Mucosa of descending colon (tissue), 3 donors: Measurements from ENCODE around the gene TTC34. TPM values are rescaled to one million over a fixed set of nuclear protein-coding genes. Genes with fewer than 3 reads are reported as not detected.

ENCODE experiments used
- ATAC-seq: fragments of 200-7000 bp; cut with Tn5 transposase; one replicate; pipeline ENCODE4 v1.9.1; 2020; ENCODE audit warnings: mild to moderate bottlenecking, moderate library complexity
- DNase-seq, 3 donors: peaks; one replicate each; pipeline ENCODE4 v3.0.0-alpha.2; 2020
- H3K36me3 ChIP-seq: fragments of 200-600 bp; one replicate; pipeline ENCODE4 v1.8.0; 2021; ENCODE audit warnings: low read depth, mild to moderate bottlenecking
- H3K4me1 ChIP-seq: fragments of 200-600 bp; one replicate; pipeline ENCODE4 v1.8.0; 2021; ENCODE audit warnings: low read depth, mild to moderate bottlenecking
- H3K4me3 ChIP-seq: fragments of 200-600 bp; one replicate; pipeline ENCODE4 v1.8.0; 2021; ENCODE audit warnings: mild to moderate bottlenecking
- H3K9me3 ChIP-seq: fragments of 200-600 bp; one replicate; pipeline ENCODE4 v1.8.0; 2021; ENCODE audit warnings: mild to moderate bottlenecking
- intact Hi-C, 2 donors: fragments of 100-400 bp; cut with DNase I in 1 of 2; cut with micrococcal nuclease in 1 of 2; formaldehyde crosslinking; loops; one replicate each; pipeline versions ENCODE4 v1.11.0 to v1.11.1; 2022; cut with DNase I, micrococcal nuclease
- total RNA-seq, 3 donors: library from RNA; stranded (reverse); fragmentation: NEBNext Ultra II Directional in 2 of 3; extraction: Animal tissue kit (Norgen Biotek cat#: 25700) in 2 of 3; gene quantifications; one replicate each; pipeline versions ENCODE4 v1.2.1 to v1.2.4, GENCODE V29; 2021 to 2023
- TF ChIP-seq, protein P1 (sequence below): fragments of 200-600 bp; IDR thresholded peaks from one replicate; pipeline ENCODE4 v1.8.0; 2022; ENCODE audit warnings: antibody characterized with exemption, mild to moderate bottlenecking
- donor health status: DM: no; HTN: no; CAD: no; lungs with moderate emphysema.
- donor health status: DM: no; HTN: no; CAD: no.
- donor health status: DM: no; HTN: yes; CAD: no.

The TTC34 gene
- total RNA-seq, 3 donors from 2014 or later: 0.43 to 1.1 (median 0.61) TPM

DNA sequence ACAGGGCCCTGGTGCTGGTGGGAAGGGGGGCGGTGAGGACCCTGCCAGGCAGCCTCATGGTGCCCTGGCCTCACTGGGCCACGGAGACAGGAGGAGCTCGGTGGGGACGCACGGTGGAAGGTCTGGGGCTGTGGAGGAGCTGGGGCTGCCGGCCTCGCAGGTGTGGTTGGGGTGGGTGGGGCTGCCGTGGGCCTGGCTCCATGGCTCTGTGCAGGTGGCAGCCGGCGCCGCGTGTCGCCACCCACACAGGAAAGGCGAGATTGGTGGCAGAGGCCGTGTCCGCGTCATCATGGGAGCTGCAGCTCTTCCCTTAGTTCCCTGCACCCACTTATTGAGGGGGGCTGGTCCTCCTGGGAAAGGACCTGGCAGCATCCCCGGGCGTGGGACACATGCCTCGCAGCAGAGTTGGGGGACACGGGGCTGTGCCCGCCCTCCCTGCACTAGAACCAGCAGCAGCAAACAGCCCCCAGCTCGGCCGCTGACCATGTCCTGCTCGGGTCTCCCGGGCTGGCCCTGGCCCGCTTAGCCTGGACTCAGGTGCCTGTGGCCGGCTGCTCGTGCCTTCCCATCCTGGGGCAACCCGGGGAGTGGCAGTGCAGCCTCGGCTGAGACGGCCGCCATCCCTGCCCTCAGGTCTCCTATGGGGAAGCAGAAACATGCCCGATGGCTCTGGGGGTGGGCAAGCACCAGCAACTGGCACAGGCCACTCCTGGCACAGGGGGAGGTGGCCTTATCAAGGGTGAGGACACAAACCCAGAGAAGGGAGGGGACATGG lies 7.5 kb upstream of the TTC34 start:
- DNase-seq: no peak
- intact Hi-C loops: no loop called here
- Histone ChIP-seq H3K4me1 (no peaks in the 10 kb centered on the region), H3K36me3 (no peaks in the 10 kb centered on the region), H3K4me3 (no peak overlapping the region), H3K9me3 (no peaks in the 10 kb centered on the region)
- ATAC-seq: no peak
- TF ChIP-seq, protein P1, sequence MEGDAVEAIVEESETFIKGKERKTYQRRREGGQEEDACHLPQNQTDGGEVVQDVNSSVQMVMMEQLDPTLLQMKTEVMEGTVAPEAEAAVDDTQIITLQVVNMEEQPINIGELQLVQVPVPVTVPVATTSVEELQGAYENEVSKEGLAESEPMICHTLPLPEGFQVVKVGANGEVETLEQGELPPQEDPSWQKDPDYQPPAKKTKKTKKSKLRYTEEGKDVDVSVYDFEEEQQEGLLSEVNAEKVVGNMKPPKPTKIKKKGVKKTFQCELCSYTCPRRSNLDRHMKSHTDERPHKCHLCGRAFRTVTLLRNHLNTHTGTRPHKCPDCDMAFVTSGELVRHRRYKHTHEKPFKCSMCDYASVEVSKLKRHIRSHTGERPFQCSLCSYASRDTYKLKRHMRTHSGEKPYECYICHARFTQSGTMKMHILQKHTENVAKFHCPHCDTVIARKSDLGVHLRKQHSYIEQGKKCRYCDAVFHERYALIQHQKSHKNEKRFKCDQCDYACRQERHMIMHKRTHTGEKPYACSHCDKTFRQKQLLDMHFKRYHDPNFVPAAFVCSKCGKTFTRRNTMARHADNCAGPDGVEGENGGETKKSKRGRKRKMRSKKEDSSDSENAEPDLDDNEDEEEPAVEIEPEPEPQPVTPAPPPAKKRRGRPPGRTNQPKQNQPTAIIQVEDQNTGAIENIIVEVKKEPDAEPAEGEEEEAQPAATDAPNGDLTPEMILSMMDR: no peak

- DNase-seq (no peak), ATAC-seq (no peak)
- intact Hi-C loops: no loop called here
- Histone ChIP-seq H3K36me3 (no peaks in the 10 kb centered on the region), H3K4me3 (no peak overlapping the region), H3K4me1 (no peaks in the 10 kb centered on the region), H3K9me3 (no peaks in the 10 kb centered on the region)
- TF ChIP-seq, protein P1: no peak
These were observed 6.9 kb upstream of the TTC34 start for GRCh38 chr1:2808386-2808705.

GRCh38 chr1:2807678-2808385 lies 6.3 kb upstream of the TTC34 start:
- ATAC-seq (no peak), DNase-seq (no peak)
- TF ChIP-seq, protein P1: no peak
- Histone ChIP-seq H3K36me3 (no peaks in the 10 kb centered on the region), H3K4me3 (no peak overlapping the region), H3K9me3 (no peaks in the 10 kb centered on the region), H3K4me1 (no peaks in the 10 kb centered on the region)
- intact Hi-C loops: no loop called here

- intact Hi-C loops: no loop called here
- Histone ChIP-seq H3K36me3 (no peaks in the 10 kb centered on the region), H3K4me3 (no peak overlapping the region), H3K4me1 (no peaks in the 10 kb centered on the region), H3K9me3 (no peaks in the 10 kb centered on the region)
- TF ChIP-seq, protein P1: no peak
- ATAC-seq (no peak), DNase-seq (peak in 1 of 3 donors; percentile 30)
These were observed 5.5 kb upstream of the TTC34 start for GRCh38 chr1:2807036-2807435.

DNA sequence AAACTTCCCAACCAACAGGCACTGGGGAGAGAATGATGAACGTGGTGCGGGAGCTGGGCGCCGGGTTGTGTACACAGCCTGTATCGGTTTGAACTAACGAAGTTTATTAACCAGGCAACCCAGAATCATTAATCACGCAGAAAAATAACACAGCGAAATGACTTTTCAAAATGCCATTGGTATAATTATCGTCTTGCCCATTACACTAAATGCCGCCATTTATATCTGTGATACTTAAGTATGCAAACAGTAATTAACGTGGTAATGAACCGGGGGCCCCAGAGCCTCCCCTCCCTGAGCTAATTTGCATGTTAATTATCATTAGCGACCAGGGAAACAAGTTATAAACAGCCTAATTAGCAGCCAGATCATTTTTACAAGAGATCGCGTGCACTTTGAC lies 5.1 kb upstream of the TTC34 start:
- intact Hi-C loops: no loop called here
- DNase-seq (no peak), ATAC-seq (no peak)
- TF ChIP-seq, protein P1: no peak
- H3K4me1 ChIP-seq: no peaks in the 10 kb centered on the region
- no peaks in the 10 kb centered on the region for H3K36me3 ChIP-seq
- no peaks in the 10 kb centered on the region for H3K9me3 ChIP-seq
- H3K4me3 ChIP-seq: no peak overlapping the region
